B cell (primary cell): ENCODE measurements around the gene N4BP3.

Experiments used
- CTCF ChIP-seq: fragments of 200-600 bp; IDR thresholded peaks from one replicate; pipeline ENCODE4 v1.8.0; 2022; ENCODE audit warnings: antibody characterized with exemption, mild to moderate bottlenecking
- EZH2 ChIP-seq: IDR thresholded peaks from 2 replicates; pipeline ENCODE4 v1.6.1; 2012; ENCODE audit warnings: borderline replicate concordance, low read depth, mild to moderate bottlenecking, moderate library complexity, low read length; ENCODE audit not compliant: insufficient read depth, poor library complexity, severe bottlenecking

GRCh38 chr5:178077751-178078150 lies 35.6 kb upstream of the N4BP3 start:
- TF ChIP-seq CTCF, result no peak
- no peak for TF ChIP-seq EZH2
